H9 (cell line): ENCODE measurements around the gene CCDC178. TPM values are rescaled to one million over a fixed set of nuclear protein-coding genes. Genes with fewer than 3 reads are reported as not detected.

Experiments used
- DNase-seq: peaks from one replicate; pipeline ENCODE4 v3.0.0-alpha.2; 2017
- H2AFZ ChIP-seq: one replicate; pipeline ENCODE4 v1.6.1; 2013; ENCODE audit warnings: mild to moderate bottlenecking, low read length, control low read depth, moderate library complexity
- H2AK5ac ChIP-seq: 2 replicates; pipeline ENCODE4 v1.6.1; 2013; ENCODE audit warnings: low read length, control low read depth, mixed read lengths; ENCODE audit not compliant: insufficient read length
- H2BK120ac ChIP-seq: one replicate; pipeline ENCODE4 v1.6.1; 2013; ENCODE audit warnings: low read depth, mild to moderate bottlenecking, low read length, control low read depth, inconsistent platforms; ENCODE audit not compliant: poor library complexity, severe bottlenecking
- H2BK12ac ChIP-seq: 2 replicates; pipeline ENCODE4 v1.6.1; 2013; ENCODE audit warnings: low read length, control low read depth, mixed read lengths, low read depth; ENCODE audit not compliant: insufficient read length
- H2BK15ac ChIP-seq: 2 replicates; pipeline ENCODE4 v1.6.1; 2013; ENCODE audit warnings: low read depth, low read length, control low read depth
- H2BK20ac ChIP-seq: one replicate; pipeline ENCODE4 v1.6.1; 2013; ENCODE audit warnings: low read depth, mild to moderate bottlenecking, low read length, control low read depth, inconsistent platforms; ENCODE audit not compliant: poor library complexity, severe bottlenecking
- H2BK5ac ChIP-seq: 2 replicates; pipeline ENCODE4 v1.6.1; 2013; ENCODE audit warnings: low read length, control low read depth, mixed read lengths; ENCODE audit not compliant: insufficient read length
- H3K14ac ChIP-seq: 2 replicates; pipeline ENCODE4 v1.6.1; 2013; ENCODE audit warnings: low read length, control low read depth; ENCODE audit not compliant: insufficient read depth
- H3K18ac ChIP-seq: 2 replicates; pipeline ENCODE4 v1.6.1; 2013; ENCODE audit warnings: low read depth, mild to moderate bottlenecking, mixed read lengths, low read length, control low read depth; ENCODE audit not compliant: insufficient read length
- H3K23ac ChIP-seq: 2 replicates; pipeline ENCODE4 v1.6.1; 2013; ENCODE audit warnings: low read length, control low read depth, mixed read lengths, low read depth; ENCODE audit not compliant: insufficient read length
- H3K23me2 ChIP-seq: 2 replicates; pipeline ENCODE4 v1.6.1; 2013; ENCODE audit warnings: low read depth, mild to moderate bottlenecking, mixed read lengths, low read length, control low read depth; ENCODE audit not compliant: insufficient read length, poor library complexity, severe bottlenecking
- H3K27ac ChIP-seq: 2 replicates; pipeline ENCODE4 v1.5.1; 2013; ENCODE audit warnings: low read length, control low read depth, mixed read lengths, low read depth; ENCODE audit not compliant: insufficient read length
- H3K27me3 ChIP-seq: 2 replicates; pipeline ENCODE4 v1.6.1; 2013; ENCODE audit warnings: low read length, control low read depth, inconsistent platforms; ENCODE audit not compliant: insufficient read depth
- H3K4ac ChIP-seq: 2 replicates; pipeline ENCODE4 v1.6.1; 2013; ENCODE audit warnings: low read depth, mild to moderate bottlenecking, control low read depth, inconsistent platforms, low read length, moderate library complexity
- H3K4me1 ChIP-seq: 2 replicates; pipeline ENCODE4 v1.6.1; 2013; ENCODE audit warnings: low read length, control low read depth, inconsistent platforms; ENCODE audit not compliant: insufficient read depth
- H3K4me2 ChIP-seq: 2 replicates; pipeline ENCODE4 v1.6.1; 2013; ENCODE audit warnings: low read length, control low read depth, mixed read lengths; ENCODE audit not compliant: insufficient read length, insufficient read depth
- H3K56ac ChIP-seq: 2 replicates; pipeline ENCODE4 v1.6.1; 2013; ENCODE audit warnings: low read depth, mild to moderate bottlenecking, mixed read lengths, low read length, control low read depth; ENCODE audit not compliant: insufficient read length
- H3K79me1 ChIP-seq: 2 replicates; pipeline ENCODE4 v1.6.1; 2013; ENCODE audit warnings: low read depth, mild to moderate bottlenecking, moderate library complexity, low read length, control low read depth, inconsistent platforms; ENCODE audit not compliant: insufficient read depth, poor library complexity, severe bottlenecking
- H3K79me2 ChIP-seq: 2 replicates; pipeline ENCODE4 v1.6.1; 2013; ENCODE audit warnings: low read length, control low read depth, inconsistent platforms; ENCODE audit not compliant: insufficient read depth
- H3K9ac ChIP-seq: 2 replicates; pipeline ENCODE4 v1.6.1; 2013; ENCODE audit warnings: low read length, control low read depth, mixed read lengths; ENCODE audit not compliant: insufficient read length; ENCODE audit errors: extremely low read depth
- H3K9me3 ChIP-seq: one replicate; pipeline ENCODE4 v1.6.1; 2013; ENCODE audit warnings: low read depth, low read length, inconsistent platforms; ENCODE audit not compliant: control insufficient read depth
- H3T11ph ChIP-seq: one replicate; pipeline ENCODE4 v1.6.1; 2013; ENCODE audit warnings: mild to moderate bottlenecking, low read length, control low read depth, inconsistent platforms
- H4K20me1 ChIP-seq: one replicate; pipeline ENCODE4 v1.6.1; 2013; ENCODE audit not compliant: control insufficient read depth, insufficient read length, insufficient read depth
- H4K5ac ChIP-seq: 2 replicates; pipeline ENCODE4 v1.6.1; 2013; ENCODE audit warnings: low read depth, mild to moderate bottlenecking, mixed read lengths, low read length, control low read depth; ENCODE audit not compliant: insufficient read length
- H4K8ac ChIP-seq: replicated peaks from 2 replicates; pipeline ENCODE4 v1.6.1; 2013; ENCODE audit warnings: low read length, control low read depth, mixed read lengths, low read depth; ENCODE audit not compliant: insufficient read length
- H4K91ac ChIP-seq: 2 replicates; pipeline ENCODE4 v1.6.1; 2013; ENCODE audit warnings: low read depth, mild to moderate bottlenecking, moderate library complexity, mixed read lengths, low read length, control low read depth; ENCODE audit not compliant: insufficient read length
- H3K27ac Mint-ChIP-seq, 3 experiments: 2 replicates in 2 of 3; 3 replicates in 1 of 3; pipeline ENCODE4 v1.8.0; 2020 to 2021; ENCODE audit warnings: mixed read lengths in 3 of 3, mild to moderate bottlenecking in 1 of 3, moderate library complexity in 1 of 3
- H3K27me3 Mint-ChIP-seq: 2 replicates; pipeline ENCODE4 v1.8.0; 2021; ENCODE audit warnings: low read depth, mild to moderate bottlenecking, moderate library complexity, mixed read lengths
- H3K36me3 Mint-ChIP-seq, 3 experiments: 2 replicates in 2 of 3; 3 replicates in 1 of 3; pipeline ENCODE4 v1.8.0; 2020 to 2021; ENCODE audit warnings: low read depth in 3 of 3, mixed read lengths in 3 of 3; ENCODE audit not compliant: insufficient read depth in 1 of 3
- H3K4me1 Mint-ChIP-seq, 2 experiments: 2 replicates each; pipeline ENCODE4 v1.8.0; 2020; ENCODE audit warnings: mixed read lengths in 2 of 2
- H3K4me3 Mint-ChIP-seq, 2 experiments: 2 replicates in 1 of 2; 3 replicates in 1 of 2; pipeline ENCODE4 v1.8.0; 2020 to 2021; ENCODE audit warnings: mild to moderate bottlenecking in 2 of 2, mixed read lengths in 2 of 2, moderate library complexity in 1 of 2
- H3K9me3 Mint-ChIP-seq, 2 experiments: 2 replicates in 1 of 2; 3 replicates in 1 of 2; pipeline ENCODE4 v1.8.0; 2020; ENCODE audit warnings: mild to moderate bottlenecking in 2 of 2, mixed read lengths in 2 of 2, moderate library complexity in 1 of 2
- CTCF ChIP-seq: fragments of 200-600 bp; sonication (generic); conservative IDR thresholded peaks from 3 replicates; pipeline ENCODE4 v1.8.0; 2021; ENCODE audit warnings: antibody characterized with exemption, mild to moderate bottlenecking
- whole genome bisulfite sequencing: extraction: QIAGEN DNeasy Blood & Tissue Kit; methylation state at CpG from one replicate; pipeline ENCODE4 v1.1.7; 2013; ENCODE audit warnings: missing lambda C conversion rate, low lambda C conversion rate, mixed read lengths; ENCODE audit not compliant: insufficient read length; ENCODE audit errors: extremely low coverage; 5-methylcytosine and 5-hydroxymethylcytosine counted together
- total RNA-seq: library from RNA; stranded (reverse); gene quantifications from 2 replicates; pipeline ENCODE4 v1.2.1, GENCODE V29; 2021

CCDC178 gene
- total RNA-seq, 1 experiment from 2014 or later = not detected

DNA sequence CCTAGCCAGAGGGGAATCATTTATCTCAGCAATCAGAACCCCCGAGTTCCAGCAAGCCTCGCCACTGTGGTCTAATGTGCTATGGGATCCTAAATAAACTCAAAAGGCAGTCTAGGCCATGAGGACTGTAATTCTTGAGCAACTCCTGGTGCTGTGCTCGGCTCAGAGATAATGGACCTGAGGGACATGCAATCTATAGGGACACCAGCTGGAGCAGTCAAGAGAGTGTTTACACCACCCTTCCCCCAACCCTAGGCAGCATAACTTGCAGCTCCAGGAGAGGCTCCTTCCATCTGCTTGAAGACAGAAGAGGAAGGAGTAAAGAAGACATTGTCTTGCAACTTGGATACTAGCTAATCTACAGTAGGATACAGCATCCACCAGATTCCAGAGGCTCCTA is 442.2 kb downstream of the CCDC178 start:
- no peaks in the 10 kb centered on the region for H3K79me2 ChIP-seq
- Mint-ChIP-seq H3K27me3 (no peaks in the 10 kb centered on the region), H3K9me3 (no peaks in the 10 kb centered on the region), H3K4me3 (no peak overlapping the region), H3K27ac (no peak overlapping the region), H3K36me3 (no peaks in the 10 kb centered on the region), H3K4me1 (no peaks in the 10 kb centered on the region)
- H3K9ac ChIP-seq = no peak overlapping the region
- no peak overlapping the region for H4K91ac ChIP-seq
- H3K4me1 ChIP-seq = no peaks in the 10 kb centered on the region
- no peak overlapping the region for H4K5ac ChIP-seq
- no peak overlapping the region for H4K8ac ChIP-seq
- H3K56ac ChIP-seq = no peak overlapping the region
- TF ChIP-seq CTCF = no peak
- no peak overlapping the region for H2AFZ ChIP-seq
- no peaks in the 10 kb centered on the region for H4K20me1 ChIP-seq
- H3K27me3 ChIP-seq = no peaks in the 10 kb centered on the region
- H3K9me3 ChIP-seq = no peaks in the 10 kb centered on the region
- H3K27ac ChIP-seq = no peak overlapping the region
- WGBS = no CpG with 5 or more reads among the region's 3 CpGs
- H2BK15ac ChIP-seq = no peak overlapping the region
- no peak overlapping the region for H3K4me2 ChIP-seq
- no peak overlapping the region for H2AK5ac ChIP-seq
- H3T11ph ChIP-seq = no peak overlapping the region
- no peak overlapping the region for H2BK12ac ChIP-seq
- H3K23me2 ChIP-seq = no peaks in the 10 kb centered on the region
- no peak overlapping the region for H3K18ac ChIP-seq
- no peak overlapping the region for H3K14ac ChIP-seq
- no peak overlapping the region for H2BK5ac ChIP-seq
- H2BK20ac ChIP-seq = no peak overlapping the region
- H3K23ac ChIP-seq = no peak overlapping the region
- no peak for DNase-seq
- no peak overlapping the region for H2BK120ac ChIP-seq
- H3K79me1 ChIP-seq = no peaks in the 10 kb centered on the region
- no peak overlapping the region for H3K4ac ChIP-seq
